Liver (tissue), 9 donors: ENCODE measurements around the gene SCN10A. TPM values are rescaled to one million over a fixed set of nuclear protein-coding genes. Genes with fewer than 3 reads are reported as not detected.

Source experiments
- DNase-seq: peaks from one replicate; pipeline ENCODE4 v3.0.0-alpha.2; 2017; ENCODE audit warnings: low spot score
- H3K27ac ChIP-seq, 2 donors: one replicate each; pipeline ENCODE4 v1.7.0; 2013; ENCODE audit warnings: inconsistent platforms in 2 of 2, low read length in 2 of 2, control low read depth in 1 of 2, low read depth in 1 of 2, mild to moderate bottlenecking in 1 of 2
- H3K27me3 ChIP-seq, 4 donors: one replicate each; pipeline versions ENCODE4 v1.6.1 to v1.7.0; 2013; ENCODE audit warnings: low read length in 3 of 4, inconsistent platforms in 1 of 4, mild to moderate bottlenecking in 1 of 4, moderate library complexity in 1 of 4; ENCODE audit not compliant: control insufficient read depth in 4 of 4, insufficient read depth in 4 of 4
- H3K36me3 ChIP-seq, 4 donors: one replicate each; pipeline versions ENCODE4 v1.6.1 to v1.7.0; 2013; ENCODE audit warnings: low read length in 3 of 4, mild to moderate bottlenecking in 3 of 4, low read depth in 1 of 4, moderate library complexity in 1 of 4; ENCODE audit not compliant: control insufficient read depth in 4 of 4, insufficient read depth in 3 of 4
- H3K4me1 ChIP-seq, 4 donors: one replicate each; pipeline versions ENCODE4 v1.6.1 to v1.7.0; 2013; ENCODE audit warnings: low read length in 3 of 4, mild to moderate bottlenecking in 3 of 4, moderate library complexity in 1 of 4; ENCODE audit not compliant: control insufficient read depth in 4 of 4, insufficient read depth in 4 of 4
- H3K4me3 ChIP-seq, 3 donors: one replicate each; pipeline versions ENCODE4 v1.6.1 to v1.7.0; 2013; ENCODE audit warnings: low read length in 3 of 3, control low read depth in 1 of 3, low read depth in 1 of 3, mild to moderate bottlenecking in 1 of 3
- H3K9ac ChIP-seq, 2 donors: one replicate each; pipeline ENCODE4 v1.7.0; 2013; ENCODE audit warnings: low read length in 2 of 2, mild to moderate bottlenecking in 2 of 2, moderate library complexity in 2 of 2, control low read depth in 1 of 2, low read depth in 1 of 2
- H3K9me3 ChIP-seq, 4 donors: one replicate each; pipeline versions ENCODE4 v1.6.1 to v1.7.0; 2013; ENCODE audit warnings: low read length in 3 of 4; ENCODE audit not compliant: control insufficient read depth in 4 of 4
- EGR1 ChIP-seq, 2 donors: IDR thresholded peaks; 2 replicates each; pipeline ENCODE4 v1.6.1; 2016 to 2018; ENCODE audit warnings: antibody characterized with exemption in 2 of 2, low read depth in 2 of 2
- FOXA1 ChIP-seq: IDR thresholded peaks from 2 replicates; pipeline ENCODE4 v1.6.1; 2016; ENCODE audit warnings: antibody characterized with exemption
- FOXA2 ChIP-seq: IDR thresholded peaks from 2 replicates; pipeline ENCODE4 v1.6.1; 2016; ENCODE audit warnings: antibody characterized with exemption
- GABPA ChIP-seq, 2 donors: IDR thresholded peaks in 1 of 2; conservative IDR thresholded peaks in 1 of 2; 2 replicates each; pipeline ENCODE4 v1.6.1; 2016; ENCODE audit warnings: antibody characterized with exemption in 2 of 2, mild to moderate bottlenecking in 1 of 2, moderate library complexity in 1 of 2
- HNF4A ChIP-seq, 2 donors: conservative IDR thresholded peaks; 2 replicates each; pipeline ENCODE4 v1.6.1; 2016; ENCODE audit warnings: antibody characterized with exemption in 2 of 2, mild to moderate bottlenecking in 2 of 2
- HNF4G ChIP-seq: IDR thresholded peaks from 2 replicates; pipeline ENCODE4 v1.6.1; 2016; ENCODE audit warnings: antibody characterized with exemption
- JUND ChIP-seq, 2 donors: IDR thresholded peaks; 2 replicates each; pipeline ENCODE4 v1.6.1; 2016; ENCODE audit warnings: antibody characterized with exemption in 2 of 2
- NR2F2 ChIP-seq: IDR thresholded peaks from 2 replicates; pipeline ENCODE4 v1.6.1; 2016; ENCODE audit warnings: antibody characterized with exemption
- RAD21 ChIP-seq, 2 donors: IDR thresholded peaks; 2 replicates each; pipeline ENCODE4 v1.6.1; 2016; ENCODE audit warnings: antibody characterized with exemption in 2 of 2, mild to moderate bottlenecking in 2 of 2
- REST ChIP-seq: IDR thresholded peaks from 2 replicates; pipeline ENCODE4 v1.6.1; 2016; ENCODE audit warnings: antibody characterized with exemption, mild to moderate bottlenecking
- RXRA ChIP-seq, 2 donors: IDR thresholded peaks; 2 replicates each; pipeline ENCODE4 v1.6.1; 2017 to 2018; ENCODE audit warnings: antibody characterized with exemption in 2 of 2, mild to moderate bottlenecking in 1 of 2
- SP1 ChIP-seq: IDR thresholded peaks from 2 replicates; pipeline ENCODE4 v1.6.1; 2018; ENCODE audit warnings: antibody characterized with exemption, mild to moderate bottlenecking
- TAF1 ChIP-seq: conservative IDR thresholded peaks from 2 replicates; pipeline ENCODE4 v1.6.1; 2016; ENCODE audit warnings: antibody characterized with exemption, mild to moderate bottlenecking
- YY1 ChIP-seq: IDR thresholded peaks from 2 replicates; pipeline ENCODE4 v1.6.1; 2016; ENCODE audit warnings: antibody characterized with exemption, mild to moderate bottlenecking
- WGBS: extraction: QIAGEN DNeasy Blood & Tissue Kit; methylation state at CpG from one replicate; pipeline ENCODE4 v1.1.7; 2013; 5-methylcytosine and 5-hydroxymethylcytosine counted together
- polyA plus RNA-seq, 2 donors: library from polyadenylated mRNA; stranded (reverse) in 1 of 2; unstranded in 1 of 2; fragments of 200-250 nt in 1 of 2; fragments of >200 nt in 1 of 2; fragmentation: Nextera tagmentation in 1 of 2; extraction: Ambion mirVana in 1 of 2; gene quantifications; one replicate each; pipeline versions ENCODE4 v1.2.1 to v1.2.3, GENCODE V29; 2013 to 2015
- total RNA-seq, 2 donors: library from RNA; depleted of rRNA; stranded (reverse); fragments of >200 nt; gene quantifications; one replicate each; pipeline ENCODE4 v1.2.3, GENCODE V29; 2014
- TF ChIP-seq, protein P1 (sequence below): IDR thresholded peaks from 2 replicates; pipeline ENCODE4 v1.6.1; 2016; ENCODE audit warnings: antibody characterized with exemption
- TF ChIP-seq, protein P2 (sequence below): IDR thresholded peaks from 2 replicates; pipeline ENCODE4 v1.6.1; 2016; ENCODE audit warnings: antibody characterized with exemption
- TF ChIP-seq, protein P3 (sequence below): fragments of 150-350 bp; IDR thresholded peaks from 2 replicates; pipeline ENCODE4 v1.5.1; 2017; ENCODE audit warnings: improper control_type of control experiment, low read depth, low read length; ENCODE audit not compliant: missing input control
- TF ChIP-seq, protein P4 (sequence below): IDR thresholded peaks from 2 replicates; pipeline ENCODE4 v1.6.1; 2016; ENCODE audit warnings: antibody characterized with exemption
- donor health status: healthy.
- donor health status: healthy.
- donor health status: healthy.
- donor health status: healthy.
- donor health status: healthy.

Gene SCN10A
- total and polyA plus RNA-seq, 4 donors = under 0.01 TPM; not detected in 3

DNA sequence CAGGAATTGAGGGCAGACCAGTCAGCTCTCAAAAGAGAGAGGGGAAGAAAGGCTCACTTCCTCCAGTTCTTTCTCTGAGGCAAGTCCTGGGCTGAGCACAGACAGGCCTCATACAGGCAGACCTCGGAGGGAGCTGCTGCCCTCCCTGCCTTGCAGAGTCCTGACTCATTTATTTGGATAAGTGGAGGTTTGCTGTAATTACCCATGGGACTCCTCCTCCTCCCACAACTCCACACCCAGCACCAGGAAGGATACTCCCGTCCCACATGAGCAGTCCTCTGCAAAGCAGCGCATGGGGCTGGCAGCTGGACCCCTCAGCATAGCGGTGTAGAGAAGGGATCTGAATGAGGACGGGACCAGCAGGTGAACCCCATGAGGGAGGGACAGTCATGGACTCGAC, 13.4 kb upstream of the SCN10A start:
- Histone ChIP-seq H3K4me1 (no peaks in the 10 kb centered on the region), H3K36me3 (no peaks in the 10 kb centered on the region), H3K9me3 (no peaks in the 10 kb centered on the region), H3K27me3 (peaks cover 0 to 6% (median 0%) of the 10 kb centered on the region in 4 donors), H3K27ac (no peak overlapping the region), H3K9ac (no peak overlapping the region), H3K4me3 (no peak overlapping the region)
- WGBS = 61% methylated on average over 6 of the region's 6 CpGs
- TF ChIP-seq RAD21 (IDR thresholded peaks at IDR 0.05) = no peak
- no peak for TF ChIP-seq RXRA (IDR thresholded peaks at IDR 0.05)
- no peak for TF ChIP-seq YY1
- TF ChIP-seq, protein P1, sequence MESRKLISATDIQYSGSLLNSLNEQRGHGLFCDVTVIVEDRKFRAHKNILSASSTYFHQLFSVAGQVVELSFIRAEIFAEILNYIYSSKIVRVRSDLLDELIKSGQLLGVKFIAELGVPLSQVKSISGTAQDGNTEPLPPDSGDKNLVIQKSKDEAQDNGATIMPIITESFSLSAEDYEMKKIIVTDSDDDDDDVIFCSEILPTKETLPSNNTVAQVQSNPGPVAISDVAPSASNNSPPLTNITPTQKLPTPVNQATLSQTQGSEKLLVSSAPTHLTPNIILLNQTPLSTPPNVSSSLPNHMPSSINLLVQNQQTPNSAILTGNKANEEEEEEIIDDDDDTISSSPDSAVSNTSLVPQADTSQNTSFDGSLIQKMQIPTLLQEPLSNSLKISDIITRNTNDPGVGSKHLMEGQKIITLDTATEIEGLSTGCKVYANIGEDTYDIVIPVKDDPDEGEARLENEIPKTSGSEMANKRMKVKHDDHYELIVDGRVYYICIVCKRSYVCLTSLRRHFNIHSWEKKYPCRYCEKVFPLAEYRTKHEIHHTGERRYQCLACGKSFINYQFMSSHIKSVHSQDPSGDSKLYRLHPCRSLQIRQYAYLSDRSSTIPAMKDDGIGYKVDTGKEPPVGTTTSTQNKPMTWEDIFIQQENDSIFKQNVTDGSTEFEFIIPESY = no peak
- TF ChIP-seq EGR1 (IDR thresholded peaks at IDR 0.05; ENCODE audit: low read depth in 2 of 2) = no peak
- TF ChIP-seq, protein P2, sequence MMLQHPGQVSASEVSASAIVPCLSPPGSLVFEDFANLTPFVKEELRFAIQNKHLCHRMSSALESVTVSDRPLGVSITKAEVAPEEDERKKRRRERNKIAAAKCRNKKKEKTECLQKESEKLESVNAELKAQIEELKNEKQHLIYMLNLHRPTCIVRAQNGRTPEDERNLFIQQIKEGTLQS = no peak
- no peak for TF ChIP-seq JUND (IDR thresholded peaks at IDR 0.05)
- TF ChIP-seq, protein P3, sequence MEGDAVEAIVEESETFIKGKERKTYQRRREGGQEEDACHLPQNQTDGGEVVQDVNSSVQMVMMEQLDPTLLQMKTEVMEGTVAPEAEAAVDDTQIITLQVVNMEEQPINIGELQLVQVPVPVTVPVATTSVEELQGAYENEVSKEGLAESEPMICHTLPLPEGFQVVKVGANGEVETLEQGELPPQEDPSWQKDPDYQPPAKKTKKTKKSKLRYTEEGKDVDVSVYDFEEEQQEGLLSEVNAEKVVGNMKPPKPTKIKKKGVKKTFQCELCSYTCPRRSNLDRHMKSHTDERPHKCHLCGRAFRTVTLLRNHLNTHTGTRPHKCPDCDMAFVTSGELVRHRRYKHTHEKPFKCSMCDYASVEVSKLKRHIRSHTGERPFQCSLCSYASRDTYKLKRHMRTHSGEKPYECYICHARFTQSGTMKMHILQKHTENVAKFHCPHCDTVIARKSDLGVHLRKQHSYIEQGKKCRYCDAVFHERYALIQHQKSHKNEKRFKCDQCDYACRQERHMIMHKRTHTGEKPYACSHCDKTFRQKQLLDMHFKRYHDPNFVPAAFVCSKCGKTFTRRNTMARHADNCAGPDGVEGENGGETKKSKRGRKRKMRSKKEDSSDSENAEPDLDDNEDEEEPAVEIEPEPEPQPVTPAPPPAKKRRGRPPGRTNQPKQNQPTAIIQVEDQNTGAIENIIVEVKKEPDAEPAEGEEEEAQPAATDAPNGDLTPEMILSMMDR = no peak
- TF ChIP-seq TAF1 = no peak
- TF ChIP-seq FOXA2 = no peak
- no peak for DNase-seq

GRCh38 chr3:38828681-38829080, 12.7 kb upstream of the SCN10A start:
- peaks cover 0 to 6% (median 0%) of the 10 kb centered on the region in 4 donors for H3K27me3 ChIP-seq
- H3K4me3 ChIP-seq = no peak overlapping the region
- H3K9ac ChIP-seq = no peak overlapping the region
- H3K36me3 ChIP-seq = no peaks in the 10 kb centered on the region
- H3K9me3 ChIP-seq = no peaks in the 10 kb centered on the region
- DNase-seq = no peak
- TF ChIP-seq, protein P2 = no peak
- TF ChIP-seq NR2F2 (no peak), HNF4A (conservative IDR thresholded peaks at IDR 0.05) (no peak), GABPA (IDR thresholded peaks at IDR 0.05 in 1 of 2, conservative IDR thresholded peaks at IDR 0.05 in 1 of 2) (no peak), RXRA (IDR thresholded peaks at IDR 0.05) (no peak), YY1 (no peak), REST (no peak), SP1 (no peak), TAF1 (no peak), FOXA1 (no peak), RAD21 (IDR thresholded peaks at IDR 0.05) (no peak), JUND (IDR thresholded peaks at IDR 0.05) (no peak), HNF4G (no peak), EGR1 (IDR thresholded peaks at IDR 0.05; ENCODE audit: low read depth in 2 of 2) (no peak)
- TF ChIP-seq, protein P4, sequence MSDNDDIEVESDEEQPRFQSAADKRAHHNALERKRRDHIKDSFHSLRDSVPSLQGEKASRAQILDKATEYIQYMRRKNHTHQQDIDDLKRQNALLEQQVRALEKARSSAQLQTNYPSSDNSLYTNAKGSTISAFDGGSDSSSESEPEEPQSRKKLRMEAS = no peak
- TF ChIP-seq, protein P1 = no peak
- TF ChIP-seq, protein P3 = no peak
- 89% methylated on average over 4 of the region's 4 CpGs for WGBS
- H3K27ac ChIP-seq = no peak overlapping the region
- no peaks in the 10 kb centered on the region for H3K4me1 ChIP-seq
